ENCODE data around the gene NME3. TPM values are rescaled to one million over a fixed set of nuclear protein-coding genes. Genes with fewer than 3 reads are reported as not detected.

Gene NME3
- polyA plus RNA-seq, 1 donor: 19.5 TPM

GRCh38 chr16:1780677-1781072 lies 9.3 kb upstream of the NME3 start:
- no peak for DNase-seq (ENCODE audit: low read depth)

GRCh38 chr16:1779741-1780676 lies 8.7 kb upstream of the NME3 start:
- no peak for DNase-seq (ENCODE audit: low read depth)

- no peak for DNase-seq (ENCODE audit: low read depth)
Measured at GRCh38 chr16:1779234-1779701, 7.9 kb upstream of the NME3 start.

- DNase-seq (ENCODE audit: low read depth): no peak
Measured at GRCh38 chr16:1778200-1779179, 7.1 kb upstream of the NME3 start.

GRCh38 chr16:1777375-1778199 lies 6.2 kb upstream of the NME3 start:
- DNase-seq (ENCODE audit: low read depth): no peak

GRCh38 chr16:1776991-1777374 lies 5.6 kb upstream of the NME3 start:
- DNase-seq (ENCODE audit: low read depth): no peak

GRCh38 chr16:1776672-1776955 lies 5.3 kb upstream of the NME3 start:
- no peak for DNase-seq (ENCODE audit: low read depth)

GRCh38 chr16:1775846-1776671 lies 4.7 kb upstream of the NME3 start:
- no peak for DNase-seq (ENCODE audit: low read depth)

- no peak for DNase-seq (ENCODE audit: low read depth)
Measured at GRCh38 chr16:1775006-1775845, 3.9 kb upstream of the NME3 start.

- no peak for DNase-seq (ENCODE audit: low read depth)
Measured at GRCh38 chr16:1774448-1774780, 3.1 kb upstream of the NME3 start.

GRCh38 chr16:1773703-1774447 lies 2.5 kb upstream of the NME3 start:
- no peak for DNase-seq (ENCODE audit: low read depth)

- no peak for DNase-seq (ENCODE audit: low read depth)
Measured at GRCh38 chr16:1772908-1773702, 1.8 kb upstream of the NME3 start, which contains the start of gene MRPS34. Gene MRPS34 (minus strand): TSS chr16:1773134. CDS start chr16:1773119, 15 bp downstream.

- DNase-seq (ENCODE audit: low read depth): no peak
Measured at GRCh38 chr16:1772362-1772907, 1.1 kb upstream of the NME3 start, which contains the start of gene EME2. Gene EME2 (plus strand): TSS chr16:1772810. CDS start chr16:1773228, 418 bp downstream.

GRCh38 chr16:1771864-1772361 lies 570 bp upstream of the NME3 start:
- DNase-seq (ENCODE audit: low read depth): no peak

GRCh38 chr16:1770328-1771187 lies 785 bp downstream of the NME3 start:
- DNase-seq (ENCODE audit: low read depth): no peak
